HepG2 (cell line): ENCODE data around the gene ZNF548.

Source experiments
- CEBPB ChIP-seq: IDR thresholded peaks from 2 replicates; pipeline ENCODE4 v1.6.1; 2011; ENCODE audit warnings: low read depth, low read length, improper control_type of control experiment, borderline replicate concordance
- EP300 ChIP-seq, 3 experiments: sonication (generic) in 1 of 3; formaldehyde crosslinking in 1 of 3; IDR thresholded peaks; 2 replicates each; pipeline versions ENCODE4 v1.5.1 to v1.6.1; 2011 to 2020; ENCODE audit warnings: low read depth in 2 of 3, low read length in 2 of 3, borderline replicate concordance in 1 of 3, improper control_type of control experiment in 1 of 3, mild to moderate bottlenecking in 1 of 3, missing genetic modification reagents in 1 of 3, moderate library complexity in 1 of 3
- NFYB ChIP-seq: sonication (generic); formaldehyde crosslinking; IDR thresholded peaks from 2 replicates; pipeline ENCODE4 v1.4.0; 2020; ENCODE audit warnings: missing genetic modification reagents
- TEAD2 ChIP-seq: sonication (generic); formaldehyde crosslinking; IDR thresholded peaks from 2 replicates; pipeline ENCODE4 v1.9.0; 2021; ENCODE audit warnings: missing genetic modification reagents
- YEATS2 ChIP-seq: sonication (generic); formaldehyde crosslinking; IDR thresholded peaks from 2 replicates; pipeline ENCODE4 v1.4.0; 2020; ENCODE audit warnings: missing genetic modification reagents, borderline replicate concordance
- ZBTB26 ChIP-seq: IDR thresholded peaks from 2 replicates; pipeline ENCODE4 v1.6.1; 2016; ENCODE audit warnings: missing compliant biosample characterization, missing genetic modification reagents, borderline replicate concordance
- ZNF282 ChIP-seq: fragments of 450-650 bp; IDR thresholded peaks from 2 replicates; pipeline ENCODE4 v1.6.1; 2018; ENCODE audit not compliant: partially characterized antibody
- ZNF30 ChIP-seq: sonication (generic); formaldehyde crosslinking; IDR thresholded peaks from 2 replicates; pipeline ENCODE4 v1.5.0; 2020; ENCODE audit warnings: mild to moderate bottlenecking, missing genetic modification reagents

DNA sequence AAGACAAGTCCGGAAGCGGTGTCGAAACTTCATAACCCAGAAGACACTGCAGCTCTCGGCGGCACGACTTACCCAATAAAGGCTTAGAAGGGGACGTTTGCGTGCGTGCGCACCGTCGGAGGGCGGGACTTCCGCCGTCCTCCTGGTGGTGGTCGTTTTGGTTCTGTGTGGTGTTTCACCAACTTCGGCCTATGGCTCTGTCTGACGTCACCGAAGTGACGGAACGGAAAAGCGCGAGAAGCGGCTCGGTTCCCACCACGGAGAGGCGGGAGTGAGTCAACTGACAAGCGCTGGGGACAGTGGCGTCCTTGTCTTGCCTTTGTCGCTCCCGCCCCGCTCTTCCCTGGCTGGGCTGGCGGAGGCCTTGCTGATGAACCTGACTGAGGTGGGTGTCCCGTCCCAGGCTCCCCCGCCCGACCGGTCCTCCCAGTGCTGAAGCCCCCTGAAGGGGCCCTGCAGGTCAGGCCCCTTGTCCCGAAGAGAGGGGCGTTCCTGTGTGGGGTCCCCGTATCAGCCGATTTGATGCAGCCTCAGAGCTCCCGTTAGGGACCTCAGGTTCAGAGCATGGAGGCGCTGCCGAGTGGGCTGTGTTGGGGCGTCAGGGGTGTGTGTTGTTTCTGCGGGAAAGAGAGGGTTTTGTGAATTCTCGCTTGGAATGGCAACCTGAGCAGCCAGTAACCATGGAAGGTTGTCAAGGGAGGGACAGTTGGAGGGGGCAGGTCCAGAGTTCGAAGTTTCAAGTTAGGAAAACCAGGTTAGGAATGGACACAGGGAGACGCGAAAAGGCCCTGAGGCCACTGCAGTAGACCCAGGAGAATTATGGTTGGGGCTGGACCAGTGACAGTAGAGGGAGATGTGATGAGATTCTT lies at the start of gene ZNF548:
- TF ChIP-seq ZBTB26 (CRISPR knock-in tag) (peak; percentile 44; the same call in 1 of the 2 replicates), ZNF30 (CRISPR knock-in tag) (no peak), TEAD2 (CRISPR knock-in tag) (no peak), NFYB (CRISPR knock-in tag) (peak; percentile 92), EP300 (IDR thresholded peaks at IDR 0.05; ENCODE audit: low read depth in 2 of 2, low read length in 2 of 2) (0 out of 4 replicates have a peak, but pooled peaks have one; percentile 6 to 9), EP300 (CRISPR knock-in tag; IDR thresholded peaks at IDR 0.05; ENCODE audit: borderline replicate concordance) (0 out of 2 replicates have a peak, but pooled peaks have one; percentile 17), YEATS2 (CRISPR knock-in tag) (peak; percentile 96; the same call in 1 of the 2 replicates), ZNF282 (no peak), CEBPB (peak; percentile 93)
